Astrocyte of the cerebellum (primary cell): ENCODE results near the gene PDLIM7.
"Not testable (repeated sequence)": the region's sequence is repeated elsewhere in the genome, so short reads cannot be mapped to it uniquely, and the experiment has no call there.

ENCODE experiments used
- DNase-seq: peaks from one replicate; pipeline ENCODE4 v3.0.0-alpha.2; 2011; ENCODE audit warnings: low read depth
- H3K4me3 ChIP-seq: 2 replicates; pipeline ENCODE4 v1.5.1; 2011; ENCODE audit warnings: mild to moderate bottlenecking, low read depth, low read length, moderate library complexity
- in situ Hi-C: cut with HindIII; loops from 2 replicates; pipeline ENCODE4 v1.10.0; 2017; ENCODE audit warnings: low sequenced_read_pairs
- TF ChIP-seq, protein P1 (sequence below): IDR thresholded peaks from 2 replicates; pipeline ENCODE4 v1.5.1; 2012; ENCODE audit warnings: low read length, low read depth, moderate library complexity, mild to moderate bottlenecking; ENCODE audit errors: missing control alignments

The PDLIM7 gene

DNA sequence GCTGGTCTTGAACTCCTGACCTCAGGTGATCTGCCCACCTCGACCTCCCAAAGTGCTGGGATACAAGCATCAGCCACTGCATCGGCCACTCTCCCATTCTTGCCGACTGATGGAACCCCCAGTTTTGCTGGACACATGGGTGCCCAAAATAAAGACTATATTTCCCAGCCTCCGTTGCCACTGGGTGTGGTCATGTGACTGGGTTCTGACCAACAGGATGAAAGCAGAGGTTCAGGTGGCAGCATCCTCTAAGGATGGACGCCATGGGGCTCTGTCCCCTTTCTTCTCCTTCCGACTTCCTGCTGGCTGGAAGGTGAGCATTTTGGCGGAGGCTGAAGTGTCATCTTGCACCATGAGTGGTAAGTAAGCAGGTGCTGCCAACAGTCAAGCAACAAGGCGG is 10.3 kb downstream of the PDLIM7 start:
- H3K4me3 ChIP-seq, result no peak overlapping the region
- in situ Hi-C loops, result no loop called here
- TF ChIP-seq, protein P1, sequence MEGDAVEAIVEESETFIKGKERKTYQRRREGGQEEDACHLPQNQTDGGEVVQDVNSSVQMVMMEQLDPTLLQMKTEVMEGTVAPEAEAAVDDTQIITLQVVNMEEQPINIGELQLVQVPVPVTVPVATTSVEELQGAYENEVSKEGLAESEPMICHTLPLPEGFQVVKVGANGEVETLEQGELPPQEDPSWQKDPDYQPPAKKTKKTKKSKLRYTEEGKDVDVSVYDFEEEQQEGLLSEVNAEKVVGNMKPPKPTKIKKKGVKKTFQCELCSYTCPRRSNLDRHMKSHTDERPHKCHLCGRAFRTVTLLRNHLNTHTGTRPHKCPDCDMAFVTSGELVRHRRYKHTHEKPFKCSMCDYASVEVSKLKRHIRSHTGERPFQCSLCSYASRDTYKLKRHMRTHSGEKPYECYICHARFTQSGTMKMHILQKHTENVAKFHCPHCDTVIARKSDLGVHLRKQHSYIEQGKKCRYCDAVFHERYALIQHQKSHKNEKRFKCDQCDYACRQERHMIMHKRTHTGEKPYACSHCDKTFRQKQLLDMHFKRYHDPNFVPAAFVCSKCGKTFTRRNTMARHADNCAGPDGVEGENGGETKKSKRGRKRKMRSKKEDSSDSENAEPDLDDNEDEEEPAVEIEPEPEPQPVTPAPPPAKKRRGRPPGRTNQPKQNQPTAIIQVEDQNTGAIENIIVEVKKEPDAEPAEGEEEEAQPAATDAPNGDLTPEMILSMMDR, result no peak

DNA sequence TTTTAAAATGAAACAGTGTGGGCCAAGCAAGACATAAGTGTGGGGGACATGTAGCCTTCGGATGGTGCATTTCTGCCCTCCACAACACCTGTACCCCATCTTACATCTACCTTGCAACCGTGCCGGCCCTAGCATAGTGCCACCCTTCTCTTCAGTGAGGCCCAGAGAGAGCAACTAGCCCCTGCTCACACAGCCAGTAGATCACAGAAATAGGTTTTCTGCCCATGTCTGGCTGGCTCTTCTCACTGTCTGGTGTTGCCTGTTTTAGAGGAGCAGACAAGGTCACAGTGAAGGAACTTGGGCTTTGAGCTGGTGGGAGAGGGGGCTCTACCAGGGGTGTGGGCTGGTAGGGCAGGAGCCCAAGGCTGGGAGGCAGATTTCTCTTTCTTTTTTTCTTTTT is 11.1 kb downstream of the PDLIM7 start:
- DNase-seq, result no peak
- TF ChIP-seq, protein P1, result no peak
- in situ Hi-C loops, result no loop called here
- H3K4me3 ChIP-seq, result no peak overlapping the region

More for the DNA sequence above, 10.3 kb downstream of the PDLIM7 start:
- no peak for DNase-seq

DNA sequence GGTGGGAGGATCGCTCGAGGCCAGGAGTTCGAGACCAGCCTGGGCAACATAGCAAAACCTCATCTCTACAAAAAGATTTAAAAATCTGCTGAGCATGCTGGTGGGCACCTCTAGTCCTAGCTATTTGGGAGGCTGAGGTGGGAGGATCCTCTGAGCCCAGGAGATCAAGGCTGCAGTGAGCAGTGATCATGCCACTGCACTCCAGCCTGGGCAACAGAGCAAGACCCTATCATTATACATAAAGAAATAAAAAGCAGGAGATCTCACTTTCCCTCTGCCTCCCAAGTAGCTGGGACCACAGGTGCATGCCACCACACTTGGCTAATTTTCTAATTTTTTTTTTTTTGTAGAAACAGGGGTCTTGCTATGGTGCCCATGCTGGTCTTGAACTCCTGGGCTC is 11.7 kb downstream of the PDLIM7 start:
- H3K4me3 ChIP-seq, in situ Hi-C loops, DNase-seq: not testable (repeated sequence)

DNA sequence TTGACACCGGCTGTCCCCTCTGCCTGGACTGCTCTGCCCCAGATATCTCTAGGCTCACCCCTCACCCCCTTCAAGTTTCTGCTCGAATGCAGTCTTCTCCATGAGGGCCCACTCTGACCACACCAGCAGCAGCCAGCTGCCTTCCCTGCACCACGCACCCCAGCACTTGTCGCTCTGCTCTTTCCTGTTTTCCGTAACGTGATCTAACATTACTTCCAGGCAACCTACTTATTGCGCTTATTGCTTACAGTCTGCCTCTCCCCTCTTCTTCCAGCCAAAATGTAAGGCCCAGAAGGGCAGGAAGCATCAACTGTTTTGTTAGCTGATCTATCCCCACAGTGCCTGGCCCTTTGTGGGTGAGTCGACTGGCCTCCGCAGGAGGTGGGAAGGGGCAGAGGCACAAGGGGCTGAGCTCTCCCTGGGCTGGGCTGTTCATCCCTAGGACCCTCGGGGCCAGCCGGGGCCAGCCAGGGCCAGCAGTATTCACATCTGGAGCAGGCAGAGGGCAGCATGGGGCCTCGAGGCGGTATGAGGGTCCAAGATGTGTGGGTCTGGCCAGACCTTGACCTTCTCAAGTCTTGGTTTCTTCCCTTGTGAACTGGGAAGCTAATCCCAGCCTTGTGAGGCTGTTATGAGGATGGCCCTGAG is 12.4 kb downstream of the PDLIM7 start:
- DNase-seq, result no peak
- TF ChIP-seq, protein P1, result no peak
- in situ Hi-C loops, result no loop called here
- no peak overlapping the region for H3K4me3 ChIP-seq

DNA sequence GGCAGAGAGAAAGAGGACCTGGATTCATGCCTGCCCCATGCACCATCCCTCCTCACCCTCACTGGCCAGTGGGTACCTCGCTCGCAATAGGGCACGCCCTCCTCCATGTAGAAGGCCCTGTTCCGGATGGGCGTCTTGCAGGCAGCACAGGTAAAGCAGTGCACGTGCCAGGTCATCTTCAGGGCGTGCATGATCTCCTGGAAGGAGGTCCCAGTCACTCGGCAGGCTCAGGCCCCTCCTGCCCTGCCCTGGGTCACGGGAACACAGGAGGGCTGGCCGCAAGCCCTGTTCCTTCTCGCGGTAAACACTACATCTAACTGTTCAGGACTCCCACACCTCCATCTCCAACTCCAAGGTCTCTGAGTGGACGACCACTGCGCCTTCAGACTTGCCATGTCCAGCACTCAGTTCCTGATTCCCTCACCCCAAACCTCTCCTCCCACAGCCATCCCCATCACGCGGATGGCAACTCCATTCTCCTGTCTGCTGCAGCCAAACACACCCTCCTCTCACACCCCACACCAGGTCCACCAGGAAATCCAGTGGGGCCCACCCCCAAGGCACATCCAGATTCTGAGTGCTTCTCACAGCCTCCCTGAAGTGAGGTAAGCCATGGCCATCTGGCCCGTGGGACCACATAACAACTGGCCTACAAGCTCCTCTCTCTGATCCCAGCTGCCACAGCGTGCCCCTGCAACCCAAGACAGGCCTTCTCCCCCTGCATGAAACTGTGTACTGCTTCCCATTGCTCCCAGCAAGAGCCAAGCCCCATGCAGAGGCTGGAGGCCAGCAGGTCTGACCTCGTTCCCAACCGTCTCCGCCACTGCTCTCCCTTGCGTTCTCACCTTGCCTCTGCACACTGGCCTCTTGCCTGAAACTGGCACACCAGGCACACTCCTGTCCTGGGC is 13.2 kb downstream of the PDLIM7 start:
- in situ Hi-C loops, result no loop called here
- TF ChIP-seq, protein P1, result no peak
- no peak overlapping the region for H3K4me3 ChIP-seq
- no peak for DNase-seq

DNA sequence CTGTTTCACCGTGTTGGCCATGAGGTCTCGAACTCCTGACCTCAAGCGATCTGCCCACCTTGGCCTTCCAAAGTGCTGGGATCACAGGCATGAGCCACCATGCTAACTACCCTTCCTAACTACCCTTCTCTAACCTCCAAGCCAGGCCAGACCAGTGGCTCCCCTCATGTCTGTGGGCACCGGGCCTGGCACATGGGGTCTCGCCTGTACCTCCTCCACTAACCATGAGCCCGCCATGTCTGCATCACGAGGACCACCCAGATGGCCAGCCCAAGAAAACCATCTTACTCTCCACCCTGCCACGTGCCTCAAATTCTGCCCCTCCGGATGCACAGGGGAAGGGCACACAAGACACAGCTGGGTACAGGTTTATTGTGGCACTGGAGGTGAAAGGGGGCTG is 14.4 kb downstream of the PDLIM7 start:
- no peak overlapping the region for H3K4me3 ChIP-seq
- no peak for DNase-seq
- TF ChIP-seq, protein P1, result no peak
- in situ Hi-C loops, result no loop called here

DNA sequence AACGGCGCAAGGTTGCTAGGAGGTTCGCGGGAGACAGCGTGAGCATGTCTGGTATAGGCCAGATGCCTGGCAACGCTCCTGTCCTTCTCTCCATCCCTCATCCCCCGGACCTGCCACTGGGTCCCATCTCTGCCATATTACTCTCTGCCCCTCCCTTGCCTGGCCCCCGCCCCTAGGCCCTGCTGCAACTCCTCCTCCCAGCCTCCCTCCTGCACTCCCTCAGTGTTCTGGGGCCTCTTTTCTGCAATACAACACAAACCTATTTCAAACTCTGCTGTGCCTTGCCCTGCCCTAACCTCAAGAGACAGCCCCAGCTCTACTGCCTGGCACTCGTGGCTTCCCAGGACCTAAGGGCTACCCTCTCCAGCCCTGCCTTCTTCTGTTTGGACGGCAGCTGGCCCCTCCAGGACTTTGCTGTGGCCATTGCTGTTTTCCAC is 15.0 kb downstream of the PDLIM7 start:
- no peak for DNase-seq
- in situ Hi-C loops, result no loop called here

More for the DNA sequence above, 15.0 kb downstream of the PDLIM7 start:
- no peak overlapping the region for H3K4me3 ChIP-seq
- TF ChIP-seq, protein P1, result no peak
